Stomach (tissue), 9 donors: ENCODE measurements around the gene SMOC2. TPM values are rescaled to one million over a fixed set of nuclear protein-coding genes. Genes with fewer than 3 reads are reported as not detected.

Experiments
- DNase-seq, 2 donors: peaks; one replicate each; pipeline versions ENCODE4 v3.0.0 to v3.0.0-alpha.2; 2013 to 2019
- H3K27ac ChIP-seq, 5 donors: fragments of 200-600 bp in 4 of 5; sonication (generic) in 4 of 5; one replicate each; pipeline ENCODE4 v1.5.1; 2013 to 2019; ENCODE audit warnings: mild to moderate bottlenecking in 1 of 5, moderate library complexity in 1 of 5
- H3K27me3 ChIP-seq, 3 donors: fragments of 200-600 bp; sonication (generic); one replicate each; pipeline ENCODE4 v1.5.1; 2017 to 2019; ENCODE audit warnings: mixed run types in 1 of 3
- H3K36me3 ChIP-seq, 4 donors: fragments of 200-600 bp; sonication (generic); 1 replicate in 3 of 4; 2 replicates in 1 of 4; pipeline ENCODE4 v1.5.1; 2016 to 2019
- H3K4me1 ChIP-seq, 4 donors: fragments of 200-600 bp; sonication (generic); one replicate each; pipeline ENCODE4 v1.5.1; 2016 to 2019
- H3K4me3 ChIP-seq, 4 donors: fragments of 200-600 bp; sonication (generic) in 3 of 4; one replicate each; pipeline ENCODE4 v1.5.1; 2016 to 2019; ENCODE audit warnings: mild to moderate bottlenecking in 1 of 4
- H3K9me3 ChIP-seq, 4 donors: fragments of 200-600 bp; sonication (generic); one replicate each; pipeline ENCODE4 v1.5.1; 2016 to 2019
- EP300 ChIP-seq: sonication (generic); formaldehyde crosslinking; IDR thresholded peaks from one replicate; pipeline ENCODE4 v1.6.1; 2017; ENCODE audit warnings: antibody characterized with exemption
- POLR2A ChIP-seq, 4 donors: fragments of 450-650 bp; IDR thresholded peaks; one replicate each; pipeline ENCODE4 v1.6.1; 2016; ENCODE audit warnings: antibody characterized with exemption in 4 of 4, control low read depth in 2 of 4, mild to moderate bottlenecking in 1 of 4, moderate library complexity in 1 of 4
- POLR2AphosphoS5 ChIP-seq, 3 donors: sonication (generic); formaldehyde crosslinking; IDR thresholded peaks; one replicate each; pipeline ENCODE4 v1.6.1; 2016; ENCODE audit warnings: antibody characterized with exemption in 3 of 3
- WGBS, 5 donors: extraction: QIAGEN DNeasy Blood & Tissue Kit in 3 of 5; methylation state at CpG; one replicate each; pipeline versions ENCODE4 v1.1.5 to v1.1.7; 2013 to 2018; 5-methylcytosine and 5-hydroxymethylcytosine counted together
- intact Hi-C: fragments of 100-400 bp; cut with DNase I; formaldehyde crosslinking; loops from one replicate; pipeline ENCODE4 v1.15.1; 2023; ENCODE audit warnings: low total_unique reads
- polyA plus RNA-seq, 3 donors: library from polyadenylated mRNA; stranded (reverse); fragments of 200-250 nt; gene quantifications; one replicate each; pipeline ENCODE4 v1.2.3, GENCODE V29; 2013
- total RNA-seq, 5 donors: library from RNA; depleted of rRNA; stranded (reverse); fragments of >200 nt; gene quantifications; one replicate each; pipeline versions ENCODE4 v1.1.0 to v1.2.3, GENCODE V29; 2014 to 2016
- TF ChIP-seq, protein P1 (sequence below), 7 experiments: fragments of 450-650 bp in 4 of 7; fragments of 200-600 bp in 3 of 7; sonication (generic) in 3 of 7; IDR thresholded peaks; one replicate each; pipeline ENCODE4 v1.5.1; 2016 to 2019; ENCODE audit warnings: antibody characterized with exemption in 7 of 7, control low read depth in 2 of 7, mild to moderate bottlenecking in 1 of 7
- donor health status: healthy with polysubstance abuse.
- donor health status: Bipolar disorder and iron deficiency.
- donor health status: healthy.

SMOC2 gene
- total and polyA plus RNA-seq, 8 donors, result 7.9 to 520 (median 76.9) TPM

DNA sequence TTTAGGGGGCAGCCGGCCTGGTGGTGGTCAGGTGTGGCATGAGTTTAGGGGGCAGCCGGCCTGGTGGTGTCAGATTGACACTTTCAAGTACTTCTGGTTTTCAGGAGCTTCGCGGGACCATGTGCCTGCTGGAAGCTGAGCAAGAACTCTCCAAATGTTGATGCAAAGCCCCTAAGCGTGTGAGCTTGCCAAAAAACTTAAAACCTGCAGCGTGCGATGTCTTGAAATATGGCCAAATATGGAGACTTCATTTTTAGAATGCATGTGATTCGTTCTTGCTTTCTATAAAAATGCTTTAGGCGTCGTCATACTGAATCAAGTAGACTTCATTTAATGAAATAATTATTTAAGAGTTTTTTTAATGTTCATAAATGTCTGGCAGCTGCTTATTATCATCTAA, 149.4 kb downstream of the SMOC2 start:
- WGBS, 5 donors, result 76 to 85% (median 81%) methylated on average over 10 of the region's 10 CpGs
- Histone ChIP-seq H3K27me3 (no peaks in the 10 kb centered on the region), H3K27ac (peak overlapping the region in 1 of 5 donors; percentile 42), H3K4me3 (no peak overlapping the region), H3K36me3 (no peaks in the 10 kb centered on the region), H3K9me3 (no peaks in the 10 kb centered on the region), H3K4me1 (peaks cover 0 to 8% (median 0%) of the 10 kb centered on the region in 4 donors)
- TF ChIP-seq EP300 (no peak), POLR2A (IDR thresholded peaks at IDR 0.05) (no peak), POLR2AphosphoS5 (IDR thresholded peaks at IDR 0.05) (no peak)
- peak in 1 of 2 donors; percentile 37 for DNase-seq
- intact Hi-C loops, result no loop called here

DNA sequence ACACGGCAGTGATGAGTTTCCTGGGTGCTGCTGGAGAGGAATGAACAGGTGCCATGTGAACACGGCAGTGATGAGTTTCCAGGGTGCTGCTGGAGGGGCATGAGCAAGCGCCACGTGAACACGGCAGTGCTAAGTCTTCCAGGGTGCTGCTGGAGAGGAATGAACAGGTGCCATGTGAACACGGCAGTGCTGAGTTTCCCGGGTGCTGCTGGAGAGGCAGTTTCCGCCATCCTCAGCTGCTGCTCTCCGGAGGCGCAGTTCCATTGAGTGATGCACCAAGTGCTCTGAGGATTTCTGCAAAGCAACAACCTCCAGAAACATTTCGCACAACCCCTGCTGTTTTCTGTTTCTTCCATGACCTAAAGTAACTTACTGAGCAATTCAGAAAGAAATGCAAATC, 155.4 kb downstream of the SMOC2 start:
- Histone ChIP-seq H3K4me1 (no peaks in the 10 kb centered on the region), H3K27ac (no peak overlapping the region), H3K9me3 (no peaks in the 10 kb centered on the region), H3K36me3 (peaks cover 0 to 7% (median 3%) of the 10 kb centered on the region in 4 donors), H3K4me3 (no peak overlapping the region), H3K27me3 (no peaks in the 10 kb centered on the region)
- TF ChIP-seq, protein P1, sequence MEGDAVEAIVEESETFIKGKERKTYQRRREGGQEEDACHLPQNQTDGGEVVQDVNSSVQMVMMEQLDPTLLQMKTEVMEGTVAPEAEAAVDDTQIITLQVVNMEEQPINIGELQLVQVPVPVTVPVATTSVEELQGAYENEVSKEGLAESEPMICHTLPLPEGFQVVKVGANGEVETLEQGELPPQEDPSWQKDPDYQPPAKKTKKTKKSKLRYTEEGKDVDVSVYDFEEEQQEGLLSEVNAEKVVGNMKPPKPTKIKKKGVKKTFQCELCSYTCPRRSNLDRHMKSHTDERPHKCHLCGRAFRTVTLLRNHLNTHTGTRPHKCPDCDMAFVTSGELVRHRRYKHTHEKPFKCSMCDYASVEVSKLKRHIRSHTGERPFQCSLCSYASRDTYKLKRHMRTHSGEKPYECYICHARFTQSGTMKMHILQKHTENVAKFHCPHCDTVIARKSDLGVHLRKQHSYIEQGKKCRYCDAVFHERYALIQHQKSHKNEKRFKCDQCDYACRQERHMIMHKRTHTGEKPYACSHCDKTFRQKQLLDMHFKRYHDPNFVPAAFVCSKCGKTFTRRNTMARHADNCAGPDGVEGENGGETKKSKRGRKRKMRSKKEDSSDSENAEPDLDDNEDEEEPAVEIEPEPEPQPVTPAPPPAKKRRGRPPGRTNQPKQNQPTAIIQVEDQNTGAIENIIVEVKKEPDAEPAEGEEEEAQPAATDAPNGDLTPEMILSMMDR (IDR thresholded peaks at IDR 0.05), result no peak
- TF ChIP-seq POLR2AphosphoS5 (IDR thresholded peaks at IDR 0.05), result no peak
- no peak for TF ChIP-seq EP300
- no peak for TF ChIP-seq POLR2A (IDR thresholded peaks at IDR 0.05)
- intact Hi-C loops, result no loop called here
- 72 to 84% (median 83%) methylated on average over 10 to 11 of the region's 11 CpGs for WGBS, 5 donors
- peak in 1 of 2 donors; percentile 47 for DNase-seq

DNA sequence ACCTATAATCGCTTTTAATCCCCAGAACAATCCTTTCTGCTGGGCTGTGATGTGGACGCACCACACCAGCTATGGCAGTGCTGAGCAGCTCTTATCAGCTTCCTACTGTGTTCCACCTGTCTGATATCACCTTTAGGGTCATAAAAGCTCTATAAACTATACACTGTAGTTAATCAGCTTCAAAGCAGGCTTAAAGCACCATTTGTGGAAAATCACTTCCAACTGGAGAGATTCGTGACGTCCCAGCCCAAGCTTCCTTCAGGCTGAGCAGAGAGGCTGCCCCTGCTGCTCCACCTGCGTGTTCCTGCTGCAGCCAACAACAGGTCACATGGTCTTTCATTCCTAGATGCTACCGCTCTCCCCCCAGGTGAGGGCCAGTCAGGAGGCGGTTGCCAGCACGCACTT, 156.5 kb downstream of the SMOC2 start:
- TF ChIP-seq EP300 (no peak), POLR2AphosphoS5 (IDR thresholded peaks at IDR 0.05) (no peak), POLR2A (IDR thresholded peaks at IDR 0.05) (no peak)
- TF ChIP-seq, protein P1 (IDR thresholded peaks at IDR 0.05), result no peak
- Histone ChIP-seq H3K27me3 (no peaks in the 10 kb centered on the region), H3K4me3 (no peak overlapping the region), H3K9me3 (no peaks in the 10 kb centered on the region), H3K27ac (peak overlapping the region in 1 of 5 donors; percentile 24), H3K36me3 (peaks cover 0 to 9% (median 3%) of the 10 kb centered on the region in 4 donors), H3K4me1 (no peaks in the 10 kb centered on the region)
- DNase-seq, result peak; percentile 38 to 39
- 29 to 52% (median 41%) methylated on average over 7 to 8 of the region's 8 CpGs for WGBS, 5 donors
- intact Hi-C loops, result no loop called here

DNA sequence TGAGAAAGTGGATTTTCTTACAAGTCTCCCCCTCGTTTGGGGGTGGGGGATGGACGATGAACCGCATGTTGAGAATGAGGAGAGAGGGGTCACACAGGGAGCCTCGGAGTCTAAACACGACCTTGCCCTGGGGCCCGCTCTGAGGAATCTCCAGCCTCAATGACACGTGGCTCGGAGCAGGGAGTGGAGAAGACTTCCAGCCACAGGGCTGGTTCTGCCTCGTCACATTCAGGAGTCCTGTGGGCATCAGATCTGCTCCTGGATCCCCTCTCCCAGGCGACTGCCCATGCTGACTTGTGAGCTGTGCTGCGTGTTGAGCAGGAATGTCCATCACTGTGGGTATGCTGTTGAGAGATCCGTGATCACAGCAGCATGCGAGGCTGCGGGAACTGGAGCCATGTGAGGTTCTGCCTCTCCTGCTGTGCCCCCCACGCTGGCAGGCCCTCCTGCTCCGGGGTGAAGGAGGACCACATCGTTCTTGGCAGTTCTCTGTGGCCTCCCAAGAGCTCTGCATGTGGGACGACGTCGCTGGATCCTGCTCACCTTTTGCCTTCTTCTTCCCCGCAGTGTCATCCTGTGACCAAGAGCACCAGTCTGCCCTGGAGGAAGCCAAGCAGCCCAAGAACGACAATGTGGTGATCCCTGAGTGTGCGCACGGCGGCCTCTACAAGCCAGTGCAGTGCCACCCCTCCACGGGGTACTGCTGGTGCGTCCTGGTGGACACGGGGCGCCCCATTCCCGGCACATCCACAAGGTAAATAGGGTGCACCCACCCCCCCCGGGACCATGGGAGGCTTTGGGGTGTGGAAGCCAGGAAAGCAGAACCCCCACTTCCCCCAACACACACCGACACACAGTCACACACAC, 157.5 kb downstream of the SMOC2 start:
- Histone ChIP-seq H3K9me3 (no peaks in the 10 kb centered on the region), H3K27ac (peak overlapping the region in 1 of 5 donors; percentile 24), H3K4me1 (no peaks in the 10 kb centered on the region), H3K4me3 (no peak overlapping the region), H3K36me3 (peaks cover 0 to 11% (median 4%) of the 10 kb centered on the region in 4 donors), H3K27me3 (no peaks in the 10 kb centered on the region)
- TF ChIP-seq EP300, result no peak
- TF ChIP-seq, protein P1 (IDR thresholded peaks at IDR 0.05), result no peak
- no peak for TF ChIP-seq POLR2AphosphoS5 (IDR thresholded peaks at IDR 0.05)
- no peak for TF ChIP-seq POLR2A (IDR thresholded peaks at IDR 0.05)
- 83 to 89% (median 84%) methylated on average over 29 to 32 of the region's 32 CpGs for WGBS, 5 donors
- intact Hi-C loops, result no loop called here
- DNase-seq, result no peak

DNA sequence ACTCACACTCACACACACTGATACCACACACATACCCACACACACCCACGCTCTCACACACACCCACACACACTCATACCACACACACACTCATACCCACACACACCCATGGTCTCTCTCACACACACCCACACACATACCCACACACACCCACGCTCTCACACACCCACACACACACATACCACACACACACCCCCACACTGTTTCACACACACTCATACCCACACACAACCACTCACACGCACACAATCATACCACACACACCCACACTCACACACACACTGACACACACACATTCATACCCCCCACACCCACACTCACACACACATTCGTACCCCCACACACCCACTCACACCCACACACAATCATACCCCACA, 158.1 kb downstream of the SMOC2 start:
- intact Hi-C loops, result no loop called here
- H3K27ac ChIP-seq, result no peak overlapping the region
- TF ChIP-seq, protein P1 (IDR thresholded peaks at IDR 0.05), result no peak
- TF ChIP-seq POLR2A (IDR thresholded peaks at IDR 0.05), result no peak
- no peak for TF ChIP-seq POLR2AphosphoS5 (IDR thresholded peaks at IDR 0.05)
- TF ChIP-seq EP300, result no peak
- no peaks in the 10 kb centered on the region for H3K27me3 ChIP-seq
- H3K9me3 ChIP-seq, result no peaks in the 10 kb centered on the region
- no peak overlapping the region for H3K4me3 ChIP-seq
- WGBS, 5 donors, result 74 to 84% (median 82%) methylated on average over 4 of the region's 4 CpGs
- DNase-seq, result no peak
- H3K36me3 ChIP-seq, result peaks cover 0 to 14% (median 6%) of the 10 kb centered on the region in 4 donors
- no peaks in the 10 kb centered on the region for H3K4me1 ChIP-seq
